Measurements from ENCODE around the gene UNC5C.

UNC5C gene

DNA sequence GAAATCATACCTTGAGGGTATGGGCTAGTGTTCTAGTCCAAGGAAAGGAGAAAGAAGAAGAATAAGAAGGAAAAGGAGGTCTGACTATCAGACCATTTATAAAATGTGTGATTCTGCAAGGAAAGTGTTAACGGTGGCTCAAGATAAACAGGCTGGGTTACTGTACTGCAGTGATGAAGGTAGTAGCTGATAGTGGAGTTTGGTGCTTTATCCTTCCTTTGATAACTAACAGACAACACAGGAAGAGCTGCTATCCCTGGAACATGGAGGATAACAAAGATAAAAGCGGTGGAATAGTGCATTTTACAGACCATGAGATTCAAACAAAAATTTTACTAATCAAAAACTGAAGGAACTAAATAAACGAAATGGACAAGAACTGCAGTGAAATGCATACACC lies 2.6 kb downstream of the UNC5C start:
- no peak for DNase-seq

DNA sequence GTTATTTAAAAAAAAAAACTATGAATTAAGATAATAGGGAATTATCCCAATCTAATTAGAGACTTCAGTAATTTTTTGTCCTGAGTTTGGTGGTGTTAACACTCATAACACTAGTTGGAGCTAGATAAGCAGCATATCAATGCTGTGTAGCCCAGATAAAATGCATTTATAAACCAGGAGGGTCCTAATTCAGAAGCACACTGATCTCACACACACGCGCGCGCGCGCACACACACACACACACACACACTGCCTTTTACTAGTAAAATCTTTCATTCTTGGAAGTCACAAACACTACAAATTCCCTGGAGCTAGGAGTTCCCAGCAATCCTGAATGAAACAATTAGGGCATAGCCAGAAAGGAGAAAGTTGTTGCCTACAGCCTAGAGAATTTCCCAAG lies 3.2 kb downstream of the UNC5C start:
- no peak for DNase-seq

DNA sequence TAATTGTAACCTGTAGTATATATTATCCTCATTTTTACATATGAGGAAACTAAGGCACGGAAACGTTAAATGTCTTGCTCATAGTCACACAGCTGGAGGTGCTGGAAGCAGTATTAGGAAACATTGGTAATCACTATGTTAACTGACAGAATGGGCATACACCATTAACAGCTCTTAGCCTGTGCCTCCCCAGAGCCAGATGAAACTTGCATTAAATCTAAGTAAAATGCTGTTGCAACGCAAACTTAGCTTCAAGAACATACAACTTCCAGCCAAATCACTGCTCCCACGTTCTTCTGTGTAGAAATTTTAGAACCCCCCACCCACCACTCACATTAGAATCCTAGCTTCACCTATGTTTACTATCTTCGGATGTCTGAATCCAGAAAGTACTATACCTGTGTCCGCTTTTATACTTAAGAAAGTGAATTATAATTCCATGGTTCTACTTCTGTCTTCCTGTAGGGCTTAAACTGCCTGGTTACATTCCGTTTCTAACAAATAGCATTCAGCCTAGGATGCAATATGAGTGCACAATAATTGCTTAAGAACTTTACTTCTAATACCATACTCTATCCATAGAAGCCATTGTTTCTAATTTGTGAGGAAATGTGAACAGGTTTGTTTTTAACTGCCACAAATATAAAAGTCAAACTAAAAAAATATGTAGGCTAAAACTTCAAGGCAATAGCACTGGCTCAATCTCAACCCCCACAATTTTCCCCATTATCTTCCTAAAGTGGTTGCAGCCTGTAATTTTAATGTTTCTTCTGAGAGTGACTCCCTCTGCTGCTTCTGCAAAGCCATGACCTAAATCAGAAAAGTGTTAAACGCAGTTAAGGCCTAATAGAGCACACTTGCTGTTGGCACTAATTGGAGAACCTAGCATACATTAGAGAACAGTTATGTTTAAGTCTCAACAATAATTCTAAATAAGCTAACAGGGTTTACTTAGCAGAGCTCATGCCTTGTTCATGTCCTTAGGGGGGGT lies 4.4 kb downstream of the UNC5C start:
- no peak for DNase-seq

DNA sequence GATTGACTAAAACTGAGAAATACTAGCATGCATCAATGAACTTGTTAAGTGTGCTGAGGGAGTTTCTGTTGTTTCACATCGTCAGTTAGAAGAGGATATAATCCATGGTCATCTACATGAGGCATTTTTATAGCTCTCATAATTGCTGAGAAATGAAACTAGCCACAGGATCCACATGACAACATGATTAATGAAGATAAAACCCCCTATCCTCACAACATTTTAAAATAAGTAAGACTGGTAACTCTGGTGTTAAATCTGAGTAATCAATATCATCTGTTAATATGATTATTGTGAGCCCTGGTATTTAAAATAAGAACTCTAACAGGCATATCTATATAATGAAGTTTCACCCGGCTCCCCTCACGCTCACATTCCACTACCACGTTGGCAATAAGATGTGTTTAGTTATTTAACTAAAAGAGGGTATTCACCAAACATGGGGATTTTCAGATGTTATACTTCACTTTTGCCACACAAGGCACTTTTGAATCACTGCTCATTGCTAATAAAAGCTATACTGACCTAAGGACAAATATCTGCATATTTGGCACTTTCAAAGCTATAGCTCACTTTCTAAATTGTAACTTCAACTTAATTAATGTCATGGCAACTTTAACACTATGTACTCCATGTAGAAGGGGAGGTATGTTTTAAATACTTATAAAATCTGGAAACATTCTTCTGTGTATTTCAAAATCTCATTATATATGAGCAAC lies 6.7 kb downstream of the UNC5C start:
- DNase-seq = no peak

DNA sequence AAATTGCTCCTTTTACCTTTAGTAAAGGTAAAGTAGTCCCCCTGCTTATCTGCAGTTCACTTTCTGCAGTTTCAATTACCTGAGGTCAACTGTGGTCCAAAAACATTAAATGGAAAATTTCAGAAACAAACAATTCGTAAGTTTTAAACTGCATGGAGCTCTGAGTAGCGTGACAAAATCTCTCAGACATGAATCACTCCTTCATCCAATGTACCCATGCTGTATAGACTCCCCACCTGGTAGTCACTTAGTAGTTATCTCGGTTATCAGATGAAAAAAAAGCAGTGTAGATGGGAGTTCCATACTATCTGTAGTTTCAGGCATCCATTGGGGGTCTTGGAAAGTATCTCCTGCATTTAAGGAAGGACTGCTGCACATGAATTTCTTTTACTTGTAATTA lies 7.7 kb downstream of the UNC5C start:
- no peak for DNase-seq

DNA sequence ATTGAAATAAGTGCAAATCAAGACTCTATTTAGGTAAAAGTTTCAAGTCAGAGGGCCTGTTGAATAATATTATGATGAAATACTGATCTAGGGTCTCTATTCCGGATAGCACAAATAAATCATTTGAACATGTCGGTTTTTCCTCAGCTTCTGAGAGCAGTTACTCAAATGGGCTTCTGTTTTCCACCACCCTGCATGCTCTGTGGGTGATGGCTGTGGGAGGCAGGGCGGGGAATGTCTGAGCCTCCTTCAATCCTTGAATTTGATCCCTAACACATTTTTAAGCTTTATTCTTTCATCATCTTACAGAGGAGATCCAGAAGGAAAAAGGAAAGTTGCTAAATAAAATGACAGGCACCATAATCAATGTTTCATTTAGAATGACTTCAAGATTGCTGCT lies 8.5 kb downstream of the UNC5C start:
- DNase-seq = no peak

DNA sequence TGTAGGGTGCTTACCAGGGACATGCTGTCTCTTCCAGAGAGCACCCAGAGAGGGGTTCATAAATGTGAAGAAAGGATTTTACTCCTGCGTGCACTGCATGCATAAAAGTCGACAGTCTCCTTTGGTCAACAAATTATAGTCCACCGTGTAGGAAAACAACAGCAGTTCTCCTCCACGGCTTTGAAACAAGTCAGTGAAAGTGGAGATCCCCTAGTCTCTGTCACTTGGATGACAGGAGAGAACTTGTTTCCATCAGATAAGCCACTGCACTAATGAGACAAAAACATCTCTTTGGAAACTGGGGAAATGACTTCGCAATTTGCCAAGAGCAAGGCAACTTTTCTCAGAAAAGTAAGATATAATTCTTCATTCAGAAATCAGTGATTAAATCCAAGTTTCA lies 9.7 kb downstream of the UNC5C start:
- DNase-seq = no peak

DNA sequence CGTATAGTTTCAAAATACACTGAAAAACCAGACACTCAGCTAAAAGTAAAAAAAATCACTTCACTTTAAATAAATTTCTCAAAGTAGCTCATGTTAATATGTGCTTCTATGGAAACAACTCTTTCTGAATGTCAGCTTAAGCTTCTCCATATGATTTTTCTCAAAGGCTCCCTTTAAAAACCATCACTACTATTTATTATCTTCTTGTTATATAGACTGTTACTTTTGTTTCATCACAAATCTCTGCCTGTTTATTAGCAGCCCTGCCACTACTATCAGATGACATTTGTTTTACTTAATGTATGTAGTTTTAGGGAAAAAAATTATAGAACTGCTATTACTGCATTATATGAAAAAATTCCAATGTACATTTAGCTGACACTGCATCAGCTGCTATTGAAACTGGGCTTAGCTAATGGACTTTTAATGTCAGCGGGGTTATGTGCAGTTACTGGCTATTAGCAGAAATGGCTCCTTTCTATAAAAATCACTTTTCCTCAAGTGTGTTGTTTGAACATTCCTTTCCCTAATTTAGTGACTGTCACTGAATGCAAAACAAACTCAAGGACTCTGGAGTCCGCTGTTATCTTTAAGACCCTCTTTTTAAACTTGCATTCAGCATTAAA lies 10.8 kb downstream of the UNC5C start:
- DNase-seq = no peak

DNA sequence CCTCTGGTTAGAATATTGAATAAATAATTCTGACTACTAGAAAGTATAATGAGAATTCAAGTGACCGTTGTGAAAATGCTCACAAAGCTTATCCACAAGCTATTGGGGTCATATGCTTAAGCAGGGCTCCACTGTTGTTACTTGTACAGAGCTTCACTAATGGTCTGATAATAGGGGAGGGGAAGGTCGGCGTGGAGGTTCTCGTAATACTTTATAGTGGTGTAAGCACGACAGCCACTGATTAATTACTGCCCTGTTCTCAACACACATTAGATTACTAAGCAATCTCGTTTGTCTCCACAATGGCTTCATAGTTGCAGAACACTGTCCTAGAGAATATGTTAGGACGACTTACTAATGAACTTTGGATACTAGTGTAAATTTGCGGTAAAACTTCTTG lies 11.6 kb downstream of the UNC5C start:
- no peak for DNase-seq

DNA sequence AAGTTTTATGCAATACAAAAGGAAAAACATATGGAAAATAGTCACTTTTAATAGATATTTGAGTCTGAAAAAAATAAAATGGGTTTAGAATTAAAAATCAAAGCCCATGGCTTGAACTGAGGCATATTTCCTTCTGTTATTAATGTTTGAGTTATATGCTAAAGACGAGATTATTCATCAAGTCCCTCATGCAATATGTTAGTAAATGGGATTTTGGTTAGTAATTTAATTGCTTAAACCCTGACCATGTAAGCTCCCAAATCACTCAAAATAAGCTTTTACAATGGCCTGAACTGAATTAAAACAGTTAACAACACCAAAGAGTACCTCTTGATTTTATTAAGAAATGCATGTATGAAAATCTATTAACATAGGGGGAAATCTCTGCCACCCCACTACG lies 12.1 kb downstream of the UNC5C start:
- no peak for DNase-seq

DNA sequence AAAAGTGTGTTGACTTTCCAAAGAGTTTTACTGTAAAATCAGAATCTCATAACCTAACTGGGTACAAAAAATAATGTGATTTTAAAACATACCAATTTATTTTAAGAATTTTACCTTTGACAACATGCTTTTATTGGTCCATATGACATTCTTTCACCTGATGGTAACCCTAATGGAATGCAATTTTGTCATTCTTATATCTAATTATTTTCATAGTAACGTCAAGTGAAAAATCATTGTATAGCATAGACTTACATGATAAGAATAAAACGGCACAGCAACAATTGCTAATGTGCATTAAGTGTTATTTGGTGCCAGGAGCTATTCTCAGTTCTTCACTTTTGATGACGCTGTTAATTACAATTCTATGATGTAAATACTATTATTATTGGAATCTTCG lies 13.6 kb downstream of the UNC5C start:
- no peak for DNase-seq

DNA sequence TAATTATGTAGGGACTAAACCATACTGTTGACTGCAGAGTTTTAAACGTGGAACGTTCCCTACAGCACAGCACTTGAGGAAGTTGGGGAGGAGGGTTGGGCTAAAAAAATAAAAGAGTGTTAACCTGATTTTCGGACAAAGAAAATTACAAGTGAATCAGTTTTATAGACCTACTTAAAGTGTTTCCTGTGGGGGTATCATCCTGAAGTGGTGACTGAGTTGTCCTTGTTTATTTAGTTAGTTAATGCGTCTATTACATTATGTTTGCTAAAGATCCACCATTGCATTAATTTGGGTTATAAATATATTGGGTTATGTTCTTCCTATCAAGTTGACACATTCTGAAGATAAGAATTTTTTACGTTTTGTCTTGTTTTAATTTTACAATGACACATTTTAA lies 14.7 kb downstream of the UNC5C start:
- no peak for DNase-seq

DNA sequence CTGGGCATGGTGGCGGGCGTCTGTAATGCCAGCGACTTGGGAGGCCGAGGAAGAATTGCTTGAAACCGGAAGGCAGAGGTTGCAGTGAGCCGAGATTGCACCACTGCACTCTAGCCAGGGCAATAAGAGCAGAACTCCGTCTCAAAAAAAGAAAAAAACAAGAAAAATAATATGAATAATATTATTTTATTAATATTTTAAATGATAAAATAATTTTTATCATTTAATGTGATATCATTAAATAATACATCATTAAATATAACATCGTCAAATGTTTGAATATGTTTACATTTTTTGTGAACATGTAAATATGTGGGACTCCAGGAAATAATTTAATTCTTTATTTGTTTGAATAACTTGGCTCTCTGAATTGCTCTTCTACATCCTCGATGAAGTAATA lies 15.5 kb downstream of the UNC5C start:
- DNase-seq = no peak

DNA sequence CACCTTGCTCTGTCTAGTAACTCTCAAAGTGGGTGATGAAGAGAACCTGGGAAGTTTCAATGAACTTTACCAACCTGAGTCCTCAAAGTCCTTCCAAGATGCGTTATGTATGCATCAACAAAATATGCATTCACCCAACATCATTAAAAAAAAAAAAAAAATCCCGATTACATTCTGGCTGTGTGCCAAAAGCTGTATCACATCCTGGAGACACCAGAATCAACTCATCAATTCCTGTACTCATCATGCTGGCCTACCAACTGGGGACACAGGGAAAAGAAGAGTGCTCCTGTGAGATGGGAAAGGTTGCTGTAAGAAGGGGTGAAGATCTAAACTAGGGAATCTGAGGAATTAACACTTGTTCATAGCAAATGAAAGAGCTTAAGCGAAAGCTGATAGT lies 16.5 kb downstream of the UNC5C start:
- no peak for DNase-seq

DNA sequence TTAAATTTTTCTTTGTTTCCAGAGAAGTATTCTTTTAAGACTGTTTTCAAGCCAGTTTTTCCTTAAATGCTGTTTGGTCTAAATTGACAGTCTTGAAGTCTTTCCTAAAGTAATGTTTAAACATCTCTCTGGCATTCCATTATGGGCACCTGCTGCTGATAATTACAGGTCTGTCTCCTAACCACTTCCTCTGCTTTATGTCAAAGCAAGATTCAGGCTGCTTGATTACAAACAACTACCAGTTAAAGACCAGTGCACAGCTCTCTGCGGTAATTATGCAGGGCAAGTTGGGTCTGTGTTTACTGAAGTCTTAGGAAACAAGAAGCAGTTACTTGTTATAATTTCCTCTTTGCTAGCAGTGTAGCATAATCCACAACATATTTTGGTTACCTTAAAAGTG lies 17.6 kb downstream of the UNC5C start:
- DNase-seq = no peak

DNA sequence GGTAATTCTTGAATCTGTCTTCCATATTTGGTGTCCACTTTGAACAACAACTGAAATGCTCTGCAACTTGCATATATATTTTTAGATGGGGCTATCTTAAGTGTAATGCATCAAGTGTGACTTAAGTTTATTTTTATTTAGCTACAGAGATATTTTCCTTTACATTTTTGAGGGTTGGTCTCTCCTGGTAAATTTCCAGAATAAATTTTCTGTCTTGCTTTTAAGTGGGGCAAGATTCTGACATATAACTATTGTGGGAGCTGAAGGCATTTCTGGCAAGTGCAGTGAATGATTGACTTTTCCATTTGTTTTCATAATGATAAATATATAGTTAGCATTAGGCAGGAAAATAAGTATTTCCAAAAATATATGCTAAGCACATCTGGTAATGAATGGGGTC lies 18.8 kb downstream of the UNC5C start:
- no peak for DNase-seq

DNA sequence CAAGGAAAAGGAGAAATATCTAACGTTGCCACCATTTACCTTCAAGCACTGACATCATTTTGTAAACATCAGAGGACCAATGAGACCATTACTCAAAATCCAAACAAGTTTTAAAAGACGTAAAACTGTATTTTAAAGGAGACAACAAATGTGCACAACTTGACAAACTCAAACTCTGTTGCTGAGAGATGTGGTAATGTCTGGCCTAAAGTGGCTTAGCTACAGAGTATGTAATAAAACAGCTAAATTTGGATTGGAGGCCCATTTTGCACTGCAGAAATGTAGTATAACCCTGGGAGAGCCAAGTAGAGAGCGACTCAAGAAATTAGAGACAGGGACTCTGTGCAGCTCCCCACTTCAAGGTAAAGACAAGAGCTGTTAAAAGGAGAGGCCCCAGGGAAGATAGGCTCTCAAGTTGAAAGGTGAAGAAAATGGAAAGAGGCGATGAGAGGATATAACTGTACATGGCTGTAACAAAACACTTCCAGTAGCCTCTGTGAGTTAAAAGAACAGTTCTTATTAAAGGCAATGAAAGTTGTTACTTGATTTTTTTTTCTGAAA lies 20.3 kb downstream of the UNC5C start:
- DNase-seq = no peak

DNA sequence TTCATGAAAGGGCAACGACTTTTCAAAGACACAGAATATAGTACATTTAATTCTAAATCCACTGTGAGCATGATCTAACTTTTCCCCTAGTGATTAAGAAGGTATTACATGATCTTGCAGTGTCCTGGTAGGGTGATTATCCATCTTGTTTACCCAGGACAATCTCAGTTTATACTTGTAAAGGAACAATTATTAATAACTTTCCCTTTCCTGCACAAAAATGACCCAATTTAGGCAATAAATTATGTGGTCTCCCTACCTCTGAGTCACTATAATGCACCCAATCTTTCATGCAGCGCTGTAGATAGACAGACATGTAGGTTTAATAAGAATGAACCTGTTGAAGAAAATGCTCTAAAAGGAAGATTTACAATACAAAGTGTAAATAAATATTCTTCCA lies 22.7 kb downstream of the UNC5C start:
- DNase-seq = no peak

DNA sequence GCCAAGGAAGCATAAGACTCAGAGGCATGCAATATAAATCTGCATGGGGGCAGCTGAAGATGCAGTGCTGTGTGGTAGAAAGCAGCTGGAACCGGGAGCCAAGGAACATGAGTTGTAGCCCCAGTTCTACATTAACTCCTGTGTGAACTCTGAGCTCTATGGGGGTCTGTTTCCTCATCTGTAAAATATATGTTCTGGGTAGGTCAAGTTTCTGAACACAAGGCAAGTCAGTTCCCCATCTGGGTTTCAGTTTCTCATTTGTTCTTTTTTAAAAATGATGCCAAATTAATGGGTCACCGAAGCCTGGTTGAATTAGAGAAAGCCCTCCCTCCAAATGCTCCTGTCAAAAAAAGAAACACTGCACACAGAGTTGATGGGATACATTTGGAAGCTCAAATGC lies 24.0 kb downstream of the UNC5C start:
- DNase-seq = no peak

DNA sequence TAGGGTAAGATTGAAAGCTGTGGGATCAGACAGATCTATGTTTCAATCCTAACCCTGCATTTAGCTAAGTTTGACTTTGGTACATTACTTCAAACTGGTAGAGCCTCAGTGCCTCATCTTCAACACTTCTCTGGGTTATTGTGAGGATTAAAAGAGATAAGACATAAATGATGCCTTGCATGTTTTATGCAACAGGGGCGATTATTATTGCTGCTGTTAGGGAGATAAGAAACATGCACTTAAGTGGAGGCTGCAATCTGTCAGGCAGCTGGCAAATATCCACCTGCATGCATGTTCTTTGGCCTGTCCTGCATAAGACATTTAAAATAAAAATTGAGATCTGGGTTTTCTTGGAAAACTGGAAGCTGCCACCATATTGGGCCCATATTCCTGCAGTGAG lies 24.6 kb downstream of the UNC5C start:
- DNase-seq = no peak

DNA sequence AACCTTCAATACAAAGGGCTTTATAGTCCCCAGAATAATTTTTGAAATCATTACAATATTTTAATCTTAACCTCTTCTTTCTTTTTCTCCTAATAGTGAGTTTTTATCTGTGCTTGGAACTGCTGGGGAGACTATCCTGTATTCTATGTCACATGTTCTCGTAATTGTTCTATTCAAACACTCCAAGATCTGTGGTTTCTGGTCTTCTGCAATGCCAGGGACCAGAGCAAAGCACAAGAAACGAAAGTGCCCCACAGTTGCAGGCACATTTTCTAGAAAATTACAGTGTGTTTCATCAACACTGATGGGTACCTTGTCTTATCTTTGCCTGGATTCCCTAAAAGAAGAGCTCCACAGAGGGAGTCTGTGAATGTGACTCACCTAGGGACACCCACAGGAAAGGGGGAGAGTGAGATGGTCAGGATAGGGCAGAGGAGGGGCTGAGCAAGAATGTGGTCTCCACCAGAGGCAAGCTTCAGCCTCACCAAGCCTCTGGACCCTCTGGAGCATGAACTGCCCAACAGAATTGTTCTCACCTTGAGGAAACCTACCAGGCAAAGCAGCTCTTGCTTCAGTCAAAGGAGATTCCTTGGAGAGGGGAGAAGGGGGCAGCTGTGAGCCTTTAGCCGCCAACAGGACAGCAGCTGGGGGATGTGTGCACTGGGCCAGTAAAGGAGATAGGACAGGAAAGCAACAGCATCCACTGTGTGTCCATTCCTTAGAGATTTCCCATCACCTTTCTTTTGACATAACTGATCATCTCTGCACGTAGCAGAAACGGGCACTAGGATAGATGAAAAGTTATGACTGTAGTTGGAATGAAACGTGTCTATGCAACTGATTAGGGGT lies 25.9 kb downstream of the UNC5C start:
- no peak for DNase-seq

DNA sequence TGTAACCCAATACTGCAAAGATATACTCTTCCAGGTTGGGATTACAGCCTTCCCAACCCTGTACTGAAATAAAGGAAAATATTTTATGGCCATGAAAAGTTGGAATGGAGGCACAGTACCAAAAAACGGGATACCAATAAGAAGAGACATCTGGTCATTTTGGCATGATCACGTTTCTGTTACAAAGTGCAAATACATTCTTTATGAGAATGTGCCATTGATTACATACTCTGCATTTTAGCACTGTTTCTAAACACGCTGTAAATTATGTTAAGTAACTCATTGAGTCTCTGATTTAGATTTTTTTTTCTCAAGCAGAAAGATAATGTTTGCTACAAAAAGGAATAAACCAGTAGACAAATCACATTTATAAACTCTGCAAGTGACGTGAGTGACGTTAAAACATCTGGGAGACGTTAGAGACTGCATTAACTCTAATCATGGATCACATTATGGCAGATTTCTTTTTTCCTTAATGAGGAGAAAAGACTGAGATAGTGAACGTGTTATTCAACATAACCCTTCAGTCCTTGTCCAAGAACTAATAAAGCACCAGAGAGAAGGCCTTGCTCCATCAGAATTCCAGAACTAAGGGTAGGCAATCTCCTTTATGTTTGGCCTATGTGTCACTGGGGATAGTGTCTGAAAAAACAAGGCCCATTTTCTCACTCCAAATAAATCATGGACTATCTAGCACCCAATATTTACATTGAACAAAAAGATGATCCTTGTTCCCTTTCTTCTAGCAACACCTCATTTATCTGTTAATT lies 31.0 kb downstream of the UNC5C start:
- no peak for DNase-seq
